ENCODE measurements around the gene NMNAT2.
A peak's percentile ranks its signal among the peaks of the same experiment; 100 is the strongest.

The NMNAT2 gene

DNA sequence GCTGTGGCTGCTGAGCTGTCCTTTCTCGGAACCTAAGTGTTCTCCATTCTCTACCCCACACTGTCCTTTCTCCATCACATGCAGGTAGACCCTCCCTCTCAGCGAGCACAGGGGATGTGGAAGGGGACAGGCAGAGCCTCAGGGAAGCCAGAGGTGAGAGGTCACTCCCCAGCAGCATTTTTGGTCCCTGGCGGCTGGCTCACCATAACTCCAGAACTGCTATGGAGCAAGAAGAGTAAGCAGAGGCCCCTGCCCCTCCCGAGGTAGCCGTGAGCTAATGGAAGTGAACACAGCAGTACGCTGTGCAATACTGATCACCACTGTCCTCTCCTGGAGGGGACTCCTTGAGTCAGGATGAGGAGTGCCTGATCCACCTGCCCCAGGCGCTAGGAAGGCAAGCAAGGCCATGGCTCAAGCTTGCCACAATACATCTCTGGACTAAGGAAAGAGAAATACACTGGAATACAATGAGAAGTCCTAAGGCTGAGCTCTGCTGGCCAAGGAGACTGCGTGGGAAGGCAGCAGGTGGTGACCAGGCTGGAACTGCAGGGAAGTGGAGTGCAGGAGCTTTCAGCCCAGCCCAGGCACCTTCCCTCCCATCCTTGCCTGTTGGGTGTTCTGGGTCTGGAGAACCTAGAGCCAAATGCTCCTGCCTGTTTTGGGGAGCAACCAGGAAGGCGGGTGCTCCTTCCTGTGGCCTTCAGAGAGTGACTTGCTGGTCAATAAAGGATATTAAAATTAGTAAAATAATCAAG lies 135.9 kb downstream of the NMNAT2 start:
- TF ChIP-seq TAF1 (IDR thresholded peaks at IDR 0.05; ENCODE audit: borderline replicate concordance, insufficient read depth, low read length), result no peak

- no peak for TF ChIP-seq REST (IDR thresholded peaks at IDR 0.05; ENCODE audit: insufficient read depth in 1 of 2, low read depth in 2 of 2, low read length in 2 of 2)
Observed at GRCh38 chr1:183281553-183282091, 136.6 kb downstream of the NMNAT2 start.

- no peak for TF ChIP-seq FOXP2 (optimal IDR thresholded peaks at IDR 0.05; ENCODE audit: borderline replicate concordance, extremely low read depth, extremely low read length, insufficient read depth)
- no peak for TF ChIP-seq TAF1 (IDR thresholded peaks at IDR 0.05; ENCODE audit: borderline replicate concordance, insufficient read depth, low read length)
- TF ChIP-seq POLR2AphosphoS5 (IDR thresholded peaks at IDR 0.05; ENCODE audit: low read depth, low read length), result no peak
Observed at GRCh38 chr1:183281039-183281438, 137.1 kb downstream of the NMNAT2 start.

DNA sequence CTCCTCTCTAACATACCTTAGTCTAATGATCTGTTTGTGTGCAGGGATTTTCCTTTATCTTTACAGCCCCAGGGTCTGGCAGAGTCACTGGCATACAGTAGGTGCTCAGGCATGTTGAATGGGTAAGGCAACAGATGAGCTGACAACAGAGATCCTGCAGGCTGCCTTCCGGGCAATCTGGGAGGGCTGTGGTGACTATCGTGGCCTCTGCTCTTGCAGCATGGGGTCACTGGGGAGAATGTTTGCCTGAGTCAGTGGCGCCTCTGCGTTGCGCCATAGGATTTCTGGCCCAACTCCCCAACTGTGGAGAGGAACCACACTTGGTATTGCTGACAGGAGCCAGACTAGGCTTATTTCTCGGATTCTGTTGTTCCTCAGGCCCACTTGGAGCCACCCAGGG lies 138.3 kb downstream of the NMNAT2 start:
- TF ChIP-seq SIN3A (IDR thresholded peaks at IDR 0.05; ENCODE audit: borderline replicate concordance, insufficient read depth, low read length), result no peak
- no peak for TF ChIP-seq REST (IDR thresholded peaks at IDR 0.05; ENCODE audit: insufficient read depth in 1 of 2, low read depth in 2 of 2, low read length in 2 of 2)
- TF ChIP-seq TAF1 (IDR thresholded peaks at IDR 0.05; ENCODE audit: borderline replicate concordance, insufficient read depth, low read length), result no peak
- no peak for TF ChIP-seq FOXP2 (optimal IDR thresholded peaks at IDR 0.05; ENCODE audit: borderline replicate concordance, extremely low read depth, extremely low read length, insufficient read depth)
- no peak for TF ChIP-seq POLR2AphosphoS5 (IDR thresholded peaks at IDR 0.05; ENCODE audit: low read depth, low read length)

DNA sequence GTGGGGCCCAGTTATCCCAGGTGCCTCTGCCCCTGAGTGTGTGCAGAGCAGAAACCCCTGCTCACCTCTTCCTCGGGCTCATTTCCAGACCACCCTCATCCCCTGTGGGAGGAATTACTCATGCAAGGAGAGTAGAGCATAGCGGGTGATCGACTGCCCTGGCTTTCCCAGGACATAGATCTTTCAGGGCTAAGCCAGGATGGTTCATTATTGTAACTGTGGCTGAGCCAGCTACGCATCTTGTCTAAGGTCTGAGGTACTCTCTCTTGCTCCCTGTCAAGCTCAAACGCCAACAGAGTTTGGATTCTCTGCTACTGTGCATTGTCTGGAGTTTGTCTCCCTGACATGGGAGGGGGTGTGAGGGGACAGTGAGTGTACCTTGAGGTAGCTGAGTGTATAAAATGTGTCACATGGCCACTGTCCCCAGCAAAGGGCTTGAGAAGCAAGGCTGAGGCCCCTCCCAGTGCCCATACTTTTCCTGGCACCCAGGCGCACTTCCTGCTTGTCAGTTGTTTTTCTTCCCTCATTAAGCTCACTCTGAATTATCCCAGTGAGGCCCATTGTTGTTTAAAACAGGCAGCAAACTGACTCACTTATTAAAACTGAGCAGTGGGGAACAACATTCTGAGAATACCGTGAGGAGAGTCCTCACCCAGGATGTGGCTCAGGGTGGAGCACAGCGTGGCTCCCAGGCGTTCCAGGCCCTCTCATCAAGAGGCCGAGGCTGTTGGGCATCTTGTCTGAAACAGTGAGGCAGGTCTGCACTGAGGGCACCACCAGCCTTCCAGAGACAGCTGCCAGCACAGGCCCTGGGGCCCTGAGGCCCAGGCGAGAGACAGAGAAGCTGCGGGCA lies 139.2 kb downstream of the NMNAT2 start:
- TF ChIP-seq FOXP2 (optimal IDR thresholded peaks at IDR 0.05; ENCODE audit: borderline replicate concordance, extremely low read depth, extremely low read length, insufficient read depth), result no peak
- TF ChIP-seq REST (IDR thresholded peaks at IDR 0.05; ENCODE audit: insufficient read depth in 1 of 2, low read depth in 2 of 2, low read length in 2 of 2), result 0 out of 4 replicates have a peak, but pooled peaks of 1 of the 2 experiments have one; percentile 23

Data from PFSK-1 (cell line).